ENCODE measurements around the gene STXBP2.

- TF ChIP-seq, protein P1, sequence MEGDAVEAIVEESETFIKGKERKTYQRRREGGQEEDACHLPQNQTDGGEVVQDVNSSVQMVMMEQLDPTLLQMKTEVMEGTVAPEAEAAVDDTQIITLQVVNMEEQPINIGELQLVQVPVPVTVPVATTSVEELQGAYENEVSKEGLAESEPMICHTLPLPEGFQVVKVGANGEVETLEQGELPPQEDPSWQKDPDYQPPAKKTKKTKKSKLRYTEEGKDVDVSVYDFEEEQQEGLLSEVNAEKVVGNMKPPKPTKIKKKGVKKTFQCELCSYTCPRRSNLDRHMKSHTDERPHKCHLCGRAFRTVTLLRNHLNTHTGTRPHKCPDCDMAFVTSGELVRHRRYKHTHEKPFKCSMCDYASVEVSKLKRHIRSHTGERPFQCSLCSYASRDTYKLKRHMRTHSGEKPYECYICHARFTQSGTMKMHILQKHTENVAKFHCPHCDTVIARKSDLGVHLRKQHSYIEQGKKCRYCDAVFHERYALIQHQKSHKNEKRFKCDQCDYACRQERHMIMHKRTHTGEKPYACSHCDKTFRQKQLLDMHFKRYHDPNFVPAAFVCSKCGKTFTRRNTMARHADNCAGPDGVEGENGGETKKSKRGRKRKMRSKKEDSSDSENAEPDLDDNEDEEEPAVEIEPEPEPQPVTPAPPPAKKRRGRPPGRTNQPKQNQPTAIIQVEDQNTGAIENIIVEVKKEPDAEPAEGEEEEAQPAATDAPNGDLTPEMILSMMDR (IDR thresholded peaks at IDR 0.05), result no peak
- no peak for TF ChIP-seq POLR2A (IDR thresholded peaks at IDR 0.05)
Measured at GRCh38 chr19:7642295-7643030, 5.6 kb downstream of the STXBP2 start.

All from uterus (tissue), 2 donors.